ENCODE results near the gene VPS13D.

GRCh38 chr1:12436817-12437599 is 207.2 kb downstream of the VPS13D start:
- TF ChIP-seq, protein P1, sequence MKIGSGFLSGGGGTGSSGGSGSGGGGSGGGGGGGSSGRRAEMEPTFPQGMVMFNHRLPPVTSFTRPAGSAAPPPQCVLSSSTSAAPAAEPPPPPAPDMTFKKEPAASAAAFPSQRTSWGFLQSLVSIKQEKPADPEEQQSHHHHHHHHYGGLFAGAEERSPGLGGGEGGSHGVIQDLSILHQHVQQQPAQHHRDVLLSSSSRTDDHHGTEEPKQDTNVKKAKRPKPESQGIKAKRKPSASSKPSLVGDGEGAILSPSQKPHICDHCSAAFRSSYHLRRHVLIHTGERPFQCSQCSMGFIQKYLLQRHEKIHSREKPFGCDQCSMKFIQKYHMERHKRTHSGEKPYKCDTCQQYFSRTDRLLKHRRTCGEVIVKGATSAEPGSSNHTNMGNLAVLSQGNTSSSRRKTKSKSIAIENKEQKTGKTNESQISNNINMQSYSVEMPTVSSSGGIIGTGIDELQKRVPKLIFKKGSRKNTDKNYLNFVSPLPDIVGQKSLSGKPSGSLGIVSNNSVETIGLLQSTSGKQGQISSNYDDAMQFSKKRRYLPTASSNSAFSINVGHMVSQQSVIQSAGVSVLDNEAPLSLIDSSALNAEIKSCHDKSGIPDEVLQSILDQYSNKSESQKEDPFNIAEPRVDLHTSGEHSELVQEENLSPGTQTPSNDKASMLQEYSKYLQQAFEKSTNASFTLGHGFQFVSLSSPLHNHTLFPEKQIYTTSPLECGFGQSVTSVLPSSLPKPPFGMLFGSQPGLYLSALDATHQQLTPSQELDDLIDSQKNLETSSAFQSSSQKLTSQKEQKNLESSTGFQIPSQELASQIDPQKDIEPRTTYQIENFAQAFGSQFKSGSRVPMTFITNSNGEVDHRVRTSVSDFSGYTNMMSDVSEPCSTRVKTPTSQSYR (CRISPR knock-in tag; IDR thresholded peaks at IDR 0.05) = no peak
- TF ChIP-seq, protein P2, sequence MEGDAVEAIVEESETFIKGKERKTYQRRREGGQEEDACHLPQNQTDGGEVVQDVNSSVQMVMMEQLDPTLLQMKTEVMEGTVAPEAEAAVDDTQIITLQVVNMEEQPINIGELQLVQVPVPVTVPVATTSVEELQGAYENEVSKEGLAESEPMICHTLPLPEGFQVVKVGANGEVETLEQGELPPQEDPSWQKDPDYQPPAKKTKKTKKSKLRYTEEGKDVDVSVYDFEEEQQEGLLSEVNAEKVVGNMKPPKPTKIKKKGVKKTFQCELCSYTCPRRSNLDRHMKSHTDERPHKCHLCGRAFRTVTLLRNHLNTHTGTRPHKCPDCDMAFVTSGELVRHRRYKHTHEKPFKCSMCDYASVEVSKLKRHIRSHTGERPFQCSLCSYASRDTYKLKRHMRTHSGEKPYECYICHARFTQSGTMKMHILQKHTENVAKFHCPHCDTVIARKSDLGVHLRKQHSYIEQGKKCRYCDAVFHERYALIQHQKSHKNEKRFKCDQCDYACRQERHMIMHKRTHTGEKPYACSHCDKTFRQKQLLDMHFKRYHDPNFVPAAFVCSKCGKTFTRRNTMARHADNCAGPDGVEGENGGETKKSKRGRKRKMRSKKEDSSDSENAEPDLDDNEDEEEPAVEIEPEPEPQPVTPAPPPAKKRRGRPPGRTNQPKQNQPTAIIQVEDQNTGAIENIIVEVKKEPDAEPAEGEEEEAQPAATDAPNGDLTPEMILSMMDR (IDR thresholded peaks at IDR 0.05) = no peak
- no peak for TF ChIP-seq RELA (CRISPR knock-in tag; IDR thresholded peaks at IDR 0.05; ENCODE audit: borderline replicate concordance)
- TF ChIP-seq, protein P3, sequence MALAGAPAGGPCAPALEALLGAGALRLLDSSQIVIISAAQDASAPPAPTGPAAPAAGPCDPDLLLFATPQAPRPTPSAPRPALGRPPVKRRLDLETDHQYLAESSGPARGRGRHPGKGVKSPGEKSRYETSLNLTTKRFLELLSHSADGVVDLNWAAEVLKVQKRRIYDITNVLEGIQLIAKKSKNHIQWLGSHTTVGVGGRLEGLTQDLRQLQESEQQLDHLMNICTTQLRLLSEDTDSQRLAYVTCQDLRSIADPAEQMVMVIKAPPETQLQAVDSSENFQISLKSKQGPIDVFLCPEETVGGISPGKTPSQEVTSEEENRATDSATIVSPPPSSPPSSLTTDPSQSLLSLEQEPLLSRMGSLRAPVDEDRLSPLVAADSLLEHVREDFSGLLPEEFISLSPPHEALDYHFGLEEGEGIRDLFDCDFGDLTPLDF (CRISPR knock-in tag; IDR thresholded peaks at IDR 0.05) = no peak
- TF ChIP-seq NR2C2 (CRISPR knock-in tag; IDR thresholded peaks at IDR 0.05) = no peak
- no peak for TF ChIP-seq ATF2 (CRISPR knock-in tag; IDR thresholded peaks at IDR 0.05; ENCODE audit: borderline replicate concordance, low read depth)
- no peak for TF ChIP-seq ESRRA (CRISPR knock-in tag; IDR thresholded peaks at IDR 0.05; ENCODE audit: borderline replicate concordance)

Measured in WTC11 (cell line).